Stimulated activated CD4-positive, alpha-beta T cell treated with anti-CD3 and anti-CD28 coated beads, Interleukin-12 subunit alpha, Interleukin-12 subunit beta, amount 100 ng/mL, for 48 hours (primary cell): ENCODE results near the gene BANK1.
"Not testable (repeated sequence)": the region's sequence is repeated elsewhere in the genome, so short reads cannot be mapped to it uniquely, and the experiment has no call there.

ENCODE experiments used
- DNase-seq, 3 donors: peaks; one replicate each; pipeline ENCODE4 v3.0.0-alpha.2; 2020; ENCODE audit warnings: low read depth in 2 of 3, low spot score in 1 of 3

Gene BANK1

DNA sequence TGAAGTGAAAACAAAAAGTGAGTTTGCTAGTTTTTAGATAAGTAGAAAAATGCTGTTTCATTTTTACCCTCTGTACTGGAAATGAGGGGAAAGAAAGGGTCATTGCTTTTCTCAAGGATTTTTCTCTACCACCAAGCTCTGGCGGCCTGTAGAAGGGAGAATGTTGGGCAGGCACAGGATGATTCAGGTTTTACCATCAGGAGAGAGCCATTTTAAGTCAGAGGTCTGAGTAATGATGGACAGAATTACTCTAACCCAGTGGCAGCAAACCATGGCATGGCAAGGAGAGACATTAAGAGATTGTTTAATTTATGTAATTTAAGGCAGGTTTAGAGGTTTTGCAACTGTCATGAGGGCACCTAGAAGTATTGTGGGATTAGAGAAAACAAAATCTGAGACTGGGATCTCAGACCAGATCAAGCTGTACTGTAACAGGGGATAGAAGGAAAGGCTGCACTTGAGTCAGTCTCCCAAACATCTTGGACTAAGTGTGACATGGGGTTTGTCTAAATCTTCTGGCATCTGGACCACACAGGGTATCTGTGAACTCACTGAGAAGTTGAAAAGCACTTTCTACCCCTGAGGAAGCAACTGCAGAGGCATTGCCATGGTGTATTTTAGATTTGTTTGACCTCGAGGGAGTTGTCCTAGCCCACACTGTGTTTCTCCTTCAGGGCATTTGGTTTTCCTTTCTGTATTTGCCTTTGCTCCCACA is 81.6 kb downstream of the BANK1 start:
- no peak for DNase-seq

DNA sequence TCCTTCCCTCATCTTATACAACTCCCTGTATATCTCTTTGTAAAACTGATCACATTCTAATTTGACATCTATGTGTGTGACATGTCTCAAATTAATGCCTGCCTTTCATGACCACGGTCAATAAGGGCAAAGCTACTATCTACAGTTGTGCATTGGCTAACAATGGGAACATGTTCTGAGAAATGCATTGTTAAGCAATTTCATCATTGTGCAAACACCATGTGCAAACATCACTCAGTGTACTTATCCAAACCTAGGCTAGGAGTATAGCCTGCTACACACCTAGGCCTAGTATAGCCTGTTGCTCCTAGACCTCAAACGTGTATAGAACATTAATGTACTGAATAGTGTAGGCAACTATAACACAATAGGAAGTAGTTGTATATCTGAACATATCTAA is 95.0 kb downstream of the BANK1 start:
- no peak for DNase-seq

GRCh38 chr4:101886826-101887225 is 96.3 kb downstream of the BANK1 start:
- no peak for DNase-seq

DNA sequence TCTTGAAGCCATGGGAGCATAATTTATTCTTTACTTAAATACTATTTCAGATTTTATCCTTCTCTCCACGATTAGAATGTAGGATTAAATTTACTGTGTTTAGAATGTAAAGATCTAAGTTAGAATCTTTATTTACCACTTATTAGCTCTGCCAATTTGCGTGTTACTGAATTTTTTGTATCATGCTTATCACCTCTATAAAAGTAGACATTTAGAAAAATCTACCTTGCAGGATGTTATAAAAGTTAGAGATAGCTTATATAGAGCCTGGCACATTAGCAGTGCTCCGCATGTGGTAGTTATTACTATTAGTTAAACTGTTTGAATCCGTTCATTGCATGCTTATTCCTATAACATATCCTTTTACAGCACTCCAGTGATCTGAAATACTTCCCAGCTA is 97.9 kb downstream of the BANK1 start:
- DNase-seq, result no peak

- not testable (repeated sequence) for DNase-seq
These were observed 115.0 kb downstream of the BANK1 start for GRCh38 chr4:101905527-101905926.

- DNase-seq, result no peak
These were observed 120.3 kb downstream of the BANK1 start for GRCh38 chr4:101910786-101911373.

DNA sequence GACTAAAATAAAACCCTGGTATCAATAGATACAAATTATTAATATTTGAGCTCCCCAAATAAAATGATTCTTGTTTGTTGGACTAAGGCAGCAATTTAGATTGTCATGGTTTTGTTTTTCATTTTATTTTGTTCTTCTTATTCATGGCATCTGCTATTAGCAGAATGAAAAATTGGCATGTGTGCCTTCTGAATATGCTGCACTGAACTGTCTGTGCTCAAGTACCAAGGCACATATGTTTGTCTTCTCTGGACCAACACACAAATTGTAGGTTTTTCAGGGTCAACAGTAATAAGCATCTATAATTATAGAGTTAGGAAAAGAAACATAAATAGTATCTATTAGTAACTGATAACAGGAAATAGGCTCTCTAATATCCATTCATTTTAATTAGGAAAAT is 121.1 kb downstream of the BANK1 start:
- DNase-seq, result no peak

- DNase-seq, result no peak
These were observed 124.2 kb downstream of the BANK1 start for GRCh38 chr4:101914761-101915160.

GRCh38 chr4:101919373-101919977 is 128.9 kb downstream of the BANK1 start:
- no peak for DNase-seq

DNA sequence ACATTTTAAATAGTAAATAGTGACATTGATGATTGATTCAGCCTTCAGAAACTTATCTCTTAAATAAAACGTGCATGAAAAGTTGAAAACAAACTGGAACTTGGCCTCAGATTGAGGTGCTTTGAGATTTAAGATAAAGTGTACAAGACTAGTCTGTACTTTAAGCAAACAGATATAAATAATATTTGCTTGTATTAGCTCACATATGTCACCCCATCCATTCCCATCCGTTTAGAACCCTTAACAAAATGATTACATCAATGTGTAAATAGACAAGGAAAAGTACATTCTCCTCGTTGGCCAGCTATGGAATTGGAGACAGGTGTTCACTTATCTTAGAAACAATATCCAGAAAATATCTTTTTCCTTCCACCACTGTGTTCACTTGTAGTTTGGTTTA is 130.8 kb downstream of the BANK1 start:
- no peak for DNase-seq

GRCh38 chr4:101931619-101932018 is 141.1 kb downstream of the BANK1 start:
- no peak for DNase-seq

DNA sequence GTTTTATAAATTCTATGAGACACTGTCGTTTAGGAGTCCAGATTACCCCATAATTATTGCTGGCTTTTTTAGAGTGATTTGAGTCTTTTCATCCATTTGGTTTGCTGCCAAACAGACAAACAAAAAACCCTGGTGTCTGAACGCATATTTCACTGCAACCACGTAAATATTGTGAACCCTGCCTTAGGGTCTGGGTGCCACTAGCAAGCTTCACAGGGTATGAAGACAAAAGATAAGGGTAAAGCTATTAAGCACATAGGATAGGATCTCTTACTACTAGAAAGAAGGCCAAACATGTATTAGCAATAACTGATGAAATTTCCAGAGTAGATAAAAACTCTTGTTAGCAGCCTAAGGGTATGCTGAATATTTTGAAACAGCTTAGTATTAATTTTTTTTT is 143.3 kb downstream of the BANK1 start:
- no peak for DNase-seq

DNA sequence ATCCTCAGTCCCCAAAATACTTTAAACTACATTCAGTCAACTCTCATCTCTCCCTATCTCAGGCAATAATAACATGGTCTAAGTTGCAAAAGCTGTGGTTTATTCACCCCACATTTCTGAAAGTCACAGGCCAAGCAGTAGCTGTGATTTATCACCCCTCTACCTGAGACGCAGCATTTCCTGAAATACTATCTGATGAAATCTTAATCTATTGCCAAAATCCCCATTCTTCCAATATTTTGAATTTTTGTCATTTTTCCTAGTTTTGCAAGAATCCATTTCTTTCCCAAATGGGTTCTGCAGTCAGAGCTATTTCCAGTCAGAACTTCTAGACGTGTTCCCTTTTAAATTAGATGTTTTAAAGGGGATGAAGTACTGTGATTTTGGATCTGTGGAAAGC is 148.3 kb downstream of the BANK1 start:
- no peak for DNase-seq

GRCh38 chr4:101941816-101942358 is 151.4 kb downstream of the BANK1 start:
- DNase-seq, result no peak

DNA sequence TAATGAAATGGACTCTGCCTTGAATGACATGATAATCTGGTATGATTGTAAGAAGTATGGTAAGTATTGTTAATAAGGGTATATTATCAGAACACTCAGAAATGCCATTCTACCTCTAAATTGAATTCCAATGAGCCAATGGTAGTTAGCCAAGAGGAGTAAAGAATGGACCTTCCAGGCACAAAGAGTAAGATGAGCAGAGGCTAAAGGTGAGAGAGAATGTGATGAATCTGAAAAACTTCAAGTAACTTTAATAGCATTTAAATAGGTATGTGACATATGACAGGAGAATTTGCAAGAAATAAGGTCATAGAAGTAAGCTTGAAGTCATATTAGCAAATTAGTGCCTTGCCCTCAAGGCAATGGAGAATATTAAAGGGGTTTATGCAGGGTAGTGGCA is 152.4 kb downstream of the BANK1 start:
- DNase-seq, result no peak

DNA sequence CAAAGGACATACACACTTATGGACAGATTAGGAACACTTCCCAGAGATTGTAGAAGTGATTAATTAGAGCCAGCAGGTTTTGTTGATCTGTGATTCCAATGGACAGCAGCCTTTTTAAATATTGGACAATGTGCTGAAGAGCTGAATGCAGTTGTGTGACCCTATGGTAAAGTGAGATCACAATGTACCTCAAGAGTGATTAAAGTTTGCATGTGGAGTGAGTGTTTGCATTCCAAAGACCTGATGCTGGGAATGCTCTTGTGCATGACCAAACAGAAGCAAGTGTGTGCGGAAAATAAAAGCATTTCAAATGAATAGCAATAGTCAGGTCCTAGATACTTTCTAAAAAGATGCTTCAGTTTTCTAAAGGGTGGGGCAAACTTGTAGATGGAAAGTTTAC is 154.1 kb downstream of the BANK1 start:
- DNase-seq, result no peak

GRCh38 chr4:101948055-101948454 is 157.5 kb downstream of the BANK1 start:
- DNase-seq, result no peak

GRCh38 chr4:101948951-101949350 is 158.4 kb downstream of the BANK1 start:
- DNase-seq, result no peak

- no peak for DNase-seq
These were observed 159.9 kb downstream of the BANK1 start for GRCh38 chr4:101950258-101950979.

GRCh38 chr4:101952985-101953384 is 162.5 kb downstream of the BANK1 start:
- DNase-seq, result no peak

DNA sequence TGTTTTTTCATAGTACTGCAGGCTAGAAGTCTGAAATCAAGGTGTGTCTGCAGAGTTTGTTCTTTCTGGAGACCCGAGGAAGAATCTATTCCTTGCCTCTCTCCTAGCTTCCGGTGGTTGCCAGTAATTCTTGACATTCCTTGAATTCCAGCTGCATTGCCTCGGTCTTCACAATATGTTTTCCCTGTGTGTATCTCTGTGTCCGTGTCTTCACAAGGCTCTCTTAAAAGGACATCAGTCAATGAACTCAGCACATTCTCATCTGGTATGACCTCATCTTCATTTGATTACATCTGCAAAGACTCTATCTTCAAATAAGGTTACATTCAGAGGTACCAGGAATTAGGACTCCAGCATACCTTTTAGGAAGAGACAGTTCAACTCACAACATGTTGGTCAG is 163.4 kb downstream of the BANK1 start:
- DNase-seq, result no peak

GRCh38 chr4:101954351-101954750 is 163.8 kb downstream of the BANK1 start:
- DNase-seq, result no peak
